ENCODE results near the gene S100A5. TPM values are rescaled to one million over a fixed set of nuclear protein-coding genes. Genes with fewer than 3 reads are reported as not detected.

S100A5 gene
- total RNA-seq, 3 donors from 2014 or later, result not detected

- peak; percentile 53 for ATAC-seq
- intact Hi-C loops (cut with DNase I, micrococcal nuclease), result no loop called here
- Histone ChIP-seq H3K36me3 (ENCODE audit: low read depth) (no peaks in the 10 kb centered on the region), H3K9me3 (no peaks in the 10 kb centered on the region), H3K4me3 (no peak overlapping the region), H3K4me1 (ENCODE audit: low read depth) (peaks cover 6% of the 10 kb centered on the region)
- TF ChIP-seq CTCF (IDR thresholded peaks at IDR 0.05), result no peak
- peak; percentile 61 to 75 (median 72) for DNase-seq
Observed at GRCh38 chr1:153506831-153507413, 33.8 kb downstream of the S100A5 start.

GRCh38 chr1:153506386-153506785 lies 34.3 kb downstream of the S100A5 start:
- Histone ChIP-seq H3K9me3 (no peaks in the 10 kb centered on the region), H3K36me3 (ENCODE audit: low read depth) (no peaks in the 10 kb centered on the region), H3K4me3 (no peak overlapping the region), H3K4me1 (ENCODE audit: low read depth) (peaks cover 6% of the 10 kb centered on the region)
- intact Hi-C loops (cut with DNase I, micrococcal nuclease), result no loop called here
- DNase-seq (no peak), ATAC-seq (no peak)
- TF ChIP-seq CTCF (IDR thresholded peaks at IDR 0.05), result no peak

- intact Hi-C loops (cut with DNase I, micrococcal nuclease), result no loop called here
- DNase-seq, result no peak
Observed at GRCh38 chr1:153505576-153505975, 35.2 kb downstream of the S100A5 start.

GRCh38 chr1:153503766-153504165 lies 37.0 kb downstream of the S100A5 start:
- Histone ChIP-seq H3K4me1 (ENCODE audit: low read depth) (no peaks in the 10 kb centered on the region), H3K4me3 (no peak overlapping the region), H3K9me3 (no peaks in the 10 kb centered on the region), H3K36me3 (ENCODE audit: low read depth) (no peaks in the 10 kb centered on the region)
- intact Hi-C loops (cut with DNase I, micrococcal nuclease), result no loop called here
- no peak for TF ChIP-seq CTCF (IDR thresholded peaks at IDR 0.05)
- ATAC-seq (no peak), DNase-seq (no peak)

More at GRCh38 chr1:153505576-153505975, 35.2 kb downstream of the S100A5 start:
- H3K4me1 ChIP-seq (ENCODE audit: low read depth), result peaks cover under 1% of the 10 kb centered on the region
- no peak overlapping the region for H3K4me3 ChIP-seq
- no peaks in the 10 kb centered on the region for H3K9me3 ChIP-seq
- no peaks in the 10 kb centered on the region for H3K36me3 ChIP-seq (ENCODE audit: low read depth)
- TF ChIP-seq CTCF (IDR thresholded peaks at IDR 0.05), result no peak
- ATAC-seq, result no peak

GRCh38 chr1:153498746-153499145 lies 42.0 kb downstream of the S100A5 start:
- ATAC-seq (no peak), DNase-seq (no peak)
- H3K36me3 ChIP-seq (ENCODE audit: low read depth), result no peaks in the 10 kb centered on the region
- no peak for TF ChIP-seq CTCF (IDR thresholded peaks at IDR 0.05)
- intact Hi-C loops (cut with DNase I, micrococcal nuclease), result loop anchor here in 1 of 2 donors (5.0 kb wide), 1 partner anchor 141 kb away; the partner anchor contains the start of gene S100A9
- H3K4me1 ChIP-seq (ENCODE audit: low read depth), result no peaks in the 10 kb centered on the region
- no peak overlapping the region for H3K4me3 ChIP-seq
- no peaks in the 10 kb centered on the region for H3K9me3 ChIP-seq

Measured in mucosa of descending colon (tissue), 3 donors.